Stimulated activated CD4-positive, alpha-beta T cell treated with anti-CD3 and anti-CD28 coated beads, Interleukin-12 subunit alpha, Interleukin-12 subunit beta, amount 100 ng/mL, for 48 hours (primary cell): ENCODE measurements around the gene CYREN.

Experiments used
- DNase-seq, 3 donors: peaks; one replicate each; pipeline ENCODE4 v3.0.0-alpha.2; 2020; ENCODE audit warnings: low read depth in 2 of 3, low spot score in 1 of 3

The CYREN gene

GRCh38 chr7:135197906-135198655 is 27.6 kb upstream of the CYREN start:
- DNase-seq = no peak

- no peak for DNase-seq
Observed at GRCh38 chr7:135197343-135197742, 26.8 kb upstream of the CYREN start.

GRCh38 chr7:135195968-135196629 is 25.6 kb upstream of the CYREN start:
- no peak for DNase-seq

- DNase-seq = no peak
Observed at GRCh38 chr7:135195156-135195555, 24.6 kb upstream of the CYREN start.

- no peak for DNase-seq
Observed at GRCh38 chr7:135194494-135195095, 24.1 kb upstream of the CYREN start.

- no peak for DNase-seq
Observed at GRCh38 chr7:135193615-135194081, 23.1 kb upstream of the CYREN start.

GRCh38 chr7:135192914-135193536 is 22.5 kb upstream of the CYREN start:
- no peak for DNase-seq

- DNase-seq = no peak
Observed at GRCh38 chr7:135190703-135191102, 20.2 kb upstream of the CYREN start.

- no peak for DNase-seq
Observed at GRCh38 chr7:135189961-135190360, 19.5 kb upstream of the CYREN start.

- DNase-seq = no peak
Observed at GRCh38 chr7:135189221-135189662, 18.7 kb upstream of the CYREN start.

- DNase-seq = no peak
Observed at GRCh38 chr7:135188298-135188984, 17.9 kb upstream of the CYREN start.

- no peak for DNase-seq
Observed at GRCh38 chr7:135186841-135187253, 16.3 kb upstream of the CYREN start.

- no peak for DNase-seq
Observed at GRCh38 chr7:135186261-135186540, 15.7 kb upstream of the CYREN start.

- no peak for DNase-seq
Observed at GRCh38 chr7:135185471-135186260, 15.2 kb upstream of the CYREN start.

- DNase-seq = no peak
Observed at GRCh38 chr7:135184254-135184841, 13.8 kb upstream of the CYREN start.

GRCh38 chr7:135183478-135183877 is 13.0 kb upstream of the CYREN start:
- no peak for DNase-seq

- no peak for DNase-seq
Observed at GRCh38 chr7:135181929-135182678, 11.6 kb upstream of the CYREN start.

- no peak for DNase-seq
Observed at GRCh38 chr7:135181261-135181928, 10.9 kb upstream of the CYREN start.

- DNase-seq = no peak
Observed at GRCh38 chr7:135180122-135180521, 9.6 kb upstream of the CYREN start.
